ENCODE measurements around the gene FBP2.

GRCh38 chr9:94538908-94539307, 54.7 kb downstream of the FBP2 start:
- TF ChIP-seq CTCF (IDR thresholded peaks at IDR 0.05) (no peak), POLR2A (IDR thresholded peaks at IDR 0.05) (no peak)

All from adrenal gland (tissue), 5 donors.